HG03025 (cell line): ENCODE results near the gene PPP2R3B.

Experiments used
- ATAC-seq: cut with Tn5 transposase; IDR thresholded peaks from one replicate; pipeline ENCODE4 v1.9.1; 2021; ENCODE audit warnings: mild to moderate bottlenecking, moderate library complexity; ENCODE audit not compliant: unreplicated experiment, low FRiP score

Gene PPP2R3B

DNA sequence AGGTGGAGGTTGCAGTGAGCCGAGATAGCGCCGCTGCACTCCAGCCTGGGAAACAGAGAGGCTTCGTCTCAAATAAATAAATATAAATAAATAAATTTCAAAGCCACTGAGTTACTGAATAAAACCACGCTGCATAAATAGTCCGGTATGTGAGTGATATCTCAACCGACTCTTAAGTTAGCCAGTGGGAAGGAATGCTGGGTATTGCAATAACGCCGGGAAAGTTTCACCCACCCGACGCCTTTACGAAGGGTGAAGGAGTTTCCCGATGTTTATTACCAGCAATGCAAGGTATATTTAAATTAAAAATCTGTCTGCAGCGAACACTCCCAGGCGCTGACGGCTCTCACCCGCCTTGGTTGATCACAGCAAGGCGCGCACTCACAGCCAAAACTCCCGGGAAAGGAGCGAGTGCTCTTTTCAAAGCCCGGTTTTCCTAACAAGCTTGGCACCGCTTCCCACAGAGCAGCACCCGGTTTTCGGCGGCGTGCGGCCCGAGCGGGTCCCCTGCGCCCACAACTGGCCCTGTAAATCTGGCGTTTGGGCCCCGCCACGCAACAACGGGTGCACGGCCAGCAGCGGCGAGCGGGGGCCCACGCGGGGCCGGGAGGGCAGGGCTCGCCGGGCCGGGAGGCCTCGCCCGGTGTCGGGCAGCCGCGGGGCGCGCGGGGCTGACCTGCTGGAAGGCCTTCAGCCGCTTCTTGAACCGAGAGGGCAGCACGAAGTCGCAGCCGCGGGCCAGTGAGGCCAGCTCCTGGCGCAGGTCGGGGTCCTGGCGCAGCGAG is 13.7 kb downstream of the PPP2R3B start:
- no peak for ATAC-seq

GRCh38 chrX:371907-372306 is 14.8 kb downstream of the PPP2R3B start:
- ATAC-seq = no peak

GRCh38 chrX:370963-371745 is 15.6 kb downstream of the PPP2R3B start:
- ATAC-seq = no peak

GRCh38 chrX:370244-370962 is 16.3 kb downstream of the PPP2R3B start:
- ATAC-seq = no peak

GRCh38 chrX:369563-370101 is 17.1 kb downstream of the PPP2R3B start:
- no peak for ATAC-seq

DNA sequence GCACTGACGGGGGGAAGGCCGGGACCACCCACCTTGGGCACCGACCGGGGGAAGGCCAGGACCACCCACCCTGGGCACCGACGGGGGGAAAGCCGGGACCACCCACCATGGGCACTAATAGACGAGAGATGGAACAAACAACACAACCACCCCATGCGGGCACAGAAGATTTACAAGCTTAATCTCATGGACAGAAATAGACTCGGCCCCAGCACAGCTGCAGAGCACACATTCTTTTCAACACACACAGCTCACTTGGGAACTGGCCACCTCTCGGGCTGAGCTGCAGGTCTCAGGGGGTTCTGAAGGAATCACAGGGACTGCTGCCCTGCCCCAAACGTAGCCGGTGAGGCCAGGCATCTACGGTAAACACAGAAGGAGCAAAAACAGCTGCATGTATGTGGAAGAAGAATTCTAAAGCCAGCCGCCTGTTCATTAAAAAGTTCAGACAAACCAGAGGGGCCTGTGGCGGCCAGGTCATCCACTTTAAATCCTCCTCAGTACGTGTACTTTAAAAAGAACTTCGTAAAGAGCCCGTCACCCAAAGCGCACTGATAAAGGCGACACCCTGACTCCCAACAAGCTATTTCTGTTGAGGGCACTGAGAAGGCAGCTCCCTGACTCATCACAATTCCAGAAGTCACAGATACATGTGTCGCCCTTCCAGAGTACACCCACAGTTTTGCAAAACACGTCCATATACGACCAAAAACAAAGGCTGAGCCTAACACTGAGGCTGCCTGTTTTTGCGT is 17.7 kb downstream of the PPP2R3B start:
- no peak for ATAC-seq

GRCh38 chrX:367866-368265 is 18.8 kb downstream of the PPP2R3B start:
- no peak for ATAC-seq

DNA sequence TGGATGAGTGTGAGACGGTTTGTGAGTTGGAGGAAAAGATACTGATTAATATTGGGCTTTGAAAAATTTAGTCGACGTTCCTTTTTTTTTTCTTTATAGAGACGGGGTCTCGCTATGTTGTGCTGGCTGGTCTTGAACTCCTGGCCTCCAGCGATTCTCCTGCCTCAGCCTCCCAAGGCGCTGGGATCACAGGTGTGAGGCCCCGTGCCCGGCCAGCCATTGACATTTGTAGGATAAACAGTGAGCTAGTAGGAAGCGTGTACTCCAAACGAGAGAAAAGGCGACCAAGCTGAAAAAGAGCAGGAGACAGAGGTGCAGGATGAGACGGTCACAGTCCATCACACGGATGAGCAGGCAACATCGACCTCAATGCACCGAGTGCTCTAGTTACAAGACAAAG is 19.4 kb downstream of the PPP2R3B start:
- ATAC-seq = no peak

GRCh38 chrX:363621-364375 is 22.9 kb downstream of the PPP2R3B start:
- ATAC-seq = no peak

- no peak for ATAC-seq
Observed at GRCh38 chrX:362937-363620, 23.6 kb downstream of the PPP2R3B start.

DNA sequence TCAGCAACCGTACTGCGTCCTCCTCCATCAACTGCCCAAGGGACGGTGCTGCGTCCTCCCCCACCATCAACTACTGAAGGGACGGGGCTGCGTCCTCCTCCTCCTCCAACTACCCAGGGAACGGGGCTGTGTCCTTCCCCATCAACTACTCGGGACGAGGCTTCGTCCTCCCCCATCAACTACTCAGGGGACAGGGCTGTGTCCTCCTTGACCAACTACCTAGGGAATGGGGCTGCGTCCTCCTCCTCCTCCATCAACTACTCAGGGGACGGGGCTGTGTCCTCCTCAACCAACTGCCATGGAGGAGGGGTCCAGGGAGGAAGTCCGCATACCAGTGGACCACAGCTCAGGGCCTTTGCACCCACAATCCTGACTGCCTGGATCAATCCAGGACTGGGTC is 24.4 kb downstream of the PPP2R3B start:
- ATAC-seq = no peak

DNA sequence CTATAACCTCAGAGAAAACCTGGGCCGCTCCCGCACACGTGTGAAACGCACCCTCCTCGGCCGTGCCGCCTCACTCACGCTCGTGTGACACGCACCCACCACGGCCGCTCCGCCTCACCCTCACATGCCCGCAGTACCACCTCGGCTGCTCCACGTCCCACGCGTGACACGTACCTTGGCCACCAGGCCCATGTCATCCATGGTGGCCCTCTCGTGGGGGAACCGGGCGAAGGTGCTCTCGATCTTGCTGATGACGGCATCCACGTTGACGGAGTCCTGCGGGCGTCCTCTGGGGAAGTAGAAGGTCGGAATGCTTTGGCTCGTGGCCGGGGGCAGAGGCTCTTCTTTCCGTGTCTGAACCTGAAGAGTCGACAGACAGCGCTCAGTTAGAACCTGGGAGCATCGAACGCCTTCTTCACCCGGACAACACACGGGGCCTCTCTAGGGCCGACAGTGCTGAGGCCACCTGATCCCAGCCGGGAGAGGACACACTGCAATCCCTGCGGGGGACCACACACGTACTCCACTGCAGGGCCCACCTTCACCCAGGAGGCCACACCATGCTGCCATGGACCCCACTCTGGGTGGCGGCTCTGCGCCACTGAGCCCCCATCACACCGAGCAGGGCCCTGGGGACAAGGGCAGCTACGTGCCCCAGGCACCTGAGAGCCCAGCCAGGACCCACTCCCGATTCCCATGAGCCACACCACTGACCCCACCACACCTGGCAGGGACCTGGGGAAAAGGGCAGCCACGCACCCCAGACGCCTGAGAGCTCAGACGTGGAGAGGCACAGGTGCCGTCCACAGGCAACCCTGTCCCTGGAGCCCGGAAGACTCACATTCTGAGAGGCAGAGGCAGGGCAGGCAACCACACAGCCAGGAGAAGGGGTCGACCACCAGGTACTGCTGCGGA is 25.2 kb downstream of the PPP2R3B start:
- ATAC-seq = no peak

DNA sequence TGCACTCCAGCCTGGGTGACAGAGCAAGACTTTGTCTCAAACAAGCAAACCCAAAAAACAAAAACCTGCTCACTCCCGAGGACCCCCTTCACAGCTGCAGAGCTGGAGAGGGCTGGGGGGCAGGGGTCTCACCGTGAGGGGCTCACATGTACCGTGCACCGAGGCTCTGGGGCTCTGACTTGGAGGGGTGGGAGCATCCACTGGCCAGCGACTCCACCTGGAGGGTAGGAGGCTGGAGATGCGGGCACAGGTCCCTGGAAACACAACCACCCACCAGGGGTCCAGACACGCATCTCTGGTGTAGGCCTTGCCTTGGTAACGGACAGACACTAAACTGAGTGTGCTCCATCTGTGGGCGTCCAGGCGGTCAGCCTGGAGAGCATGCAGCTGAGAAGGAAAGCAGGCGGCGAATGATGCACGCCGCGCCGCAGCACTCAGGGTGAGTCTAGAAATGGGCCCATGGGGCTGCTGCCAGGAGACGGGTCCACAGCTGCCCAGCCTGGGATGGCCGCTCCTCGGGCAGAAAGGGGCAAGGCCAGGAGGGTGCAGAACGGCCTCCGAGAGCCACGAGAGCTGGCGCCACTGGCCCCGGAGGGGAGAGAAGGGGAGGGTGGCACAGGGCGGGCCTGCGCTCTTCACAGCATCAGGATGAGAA is 26.1 kb downstream of the PPP2R3B start:
- no peak for ATAC-seq

- ATAC-seq = no peak
Observed at GRCh38 chrX:358651-359143, 28.0 kb downstream of the PPP2R3B start.

DNA sequence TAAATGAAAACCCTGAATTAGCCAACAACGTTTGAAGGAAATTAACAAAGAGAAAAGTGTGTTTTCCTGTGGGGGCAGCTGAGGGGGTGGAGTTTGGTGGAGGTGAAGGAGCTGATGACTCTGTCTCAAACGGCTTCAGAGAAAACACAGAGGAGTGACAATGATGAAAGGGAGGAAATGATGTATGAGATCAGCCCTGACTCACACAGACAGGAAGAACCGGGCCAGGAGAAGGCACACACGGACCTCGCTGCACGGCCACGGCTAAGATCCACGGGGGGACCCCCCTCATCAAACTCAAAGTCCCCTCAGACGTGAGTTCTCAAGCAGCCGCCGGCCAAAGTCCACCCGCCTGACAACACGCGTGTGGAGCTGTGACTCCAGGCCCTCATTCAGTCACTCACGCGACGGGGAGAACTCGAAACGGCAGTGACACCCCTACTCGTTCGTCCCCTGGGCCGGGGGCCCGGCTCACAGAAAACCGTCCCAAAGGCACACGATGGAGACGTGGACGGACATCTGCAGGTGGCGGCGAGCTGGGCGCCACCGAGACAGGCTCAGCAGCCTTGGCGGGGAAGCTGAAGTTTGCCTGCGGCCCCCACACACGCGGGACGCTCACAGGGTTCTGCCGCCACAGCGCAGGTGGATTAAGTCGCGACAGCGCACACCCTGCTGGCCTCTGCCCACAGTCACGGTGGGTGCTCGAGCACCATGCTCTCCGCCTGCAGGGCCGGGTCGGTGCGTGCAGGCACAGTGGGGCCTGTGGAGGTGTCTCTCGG is 28.8 kb downstream of the PPP2R3B start:
- no peak for ATAC-seq

GRCh38 chrX:357035-357692 is 29.5 kb downstream of the PPP2R3B start:
- no peak for ATAC-seq
